Measurements from ENCODE around the gene ELOB. TPM values are rescaled to one million over a fixed set of nuclear protein-coding genes. Genes with fewer than 3 reads are reported as not detected.

The ELOB gene
- total RNA-seq, 1 experiment from 2014 or later: 319 TPM

- no peaks in the 10 kb centered on the region for H3K79me1 ChIP-seq (ENCODE audit: insufficient read depth, low read depth, low read length, poor library complexity, severe bottlenecking)
- TF ChIP-seq CTCF (conservative IDR thresholded peaks at IDR 0.05): no peak
- H2BK5ac ChIP-seq (ENCODE audit: insufficient read length, low read length): no peak overlapping the region
- H3K23me2 ChIP-seq (ENCODE audit: insufficient read length, low read depth, low read length, poor library complexity, severe bottlenecking): no peaks in the 10 kb centered on the region
- no peaks in the 10 kb centered on the region; the same call in 1 of the 2 replicates for H3K27me3 Mint-ChIP-seq (ENCODE audit: low read depth)
- H3T11ph ChIP-seq (ENCODE audit: low read length): no peak overlapping the region
- no peak overlapping the region for H2BK120ac ChIP-seq (ENCODE audit: low read depth, low read length, poor library complexity, severe bottlenecking)
- no peak overlapping the region for H3K27ac ChIP-seq (ENCODE audit: insufficient read length, low read depth, low read length)
- H2BK12ac ChIP-seq (ENCODE audit: insufficient read length, low read depth, low read length): no peak overlapping the region
- no peak overlapping the region for H3K4me2 ChIP-seq (ENCODE audit: insufficient read depth, insufficient read length, low read length)
- H3K4me3 Mint-ChIP-seq: no peak overlapping the region
- H2BK20ac ChIP-seq (ENCODE audit: low read depth, low read length, poor library complexity, severe bottlenecking): no peak overlapping the region
- no peak overlapping the region for H3K18ac ChIP-seq (ENCODE audit: insufficient read length, low read depth, low read length)
- H3K9me3 Mint-ChIP-seq: no peaks in the 10 kb centered on the region
- no peak overlapping the region for H3K9ac ChIP-seq (ENCODE audit: extremely low read depth, insufficient read length, low read length)
- H4K5ac ChIP-seq (ENCODE audit: insufficient read length, low read depth, low read length): no peak overlapping the region
- no peak overlapping the region for H3K56ac ChIP-seq (ENCODE audit: insufficient read length, low read depth, low read length)
- DNase-seq: no peak
- no peaks in the 10 kb centered on the region for H3K9me3 ChIP-seq (ENCODE audit: control insufficient read depth, low read depth, low read length)
- H3K23ac ChIP-seq (ENCODE audit: insufficient read length, low read depth, low read length): no peak overlapping the region
- H3K27ac Mint-ChIP-seq: no peak overlapping the region; a peak in 1 of 7 replicates
- H3K4me1 Mint-ChIP-seq: peaks cover 6 to 21% of the 10 kb centered on the region in 2 experiments; a peak in 2 of 4 replicates
- no peaks in the 10 kb centered on the region for H3K4me1 ChIP-seq (ENCODE audit: insufficient read depth, low read length)
- no peaks in the 10 kb centered on the region for H4K20me1 ChIP-seq (ENCODE audit: control insufficient read depth, insufficient read depth, insufficient read length)
- H3K4ac ChIP-seq (ENCODE audit: low read depth, low read length): no peak overlapping the region
- H4K91ac ChIP-seq (ENCODE audit: insufficient read length, low read depth, low read length): no peak overlapping the region
- H3K79me2 ChIP-seq (ENCODE audit: insufficient read depth, low read length): no peaks in the 10 kb centered on the region
- WGBS (ENCODE audit: extremely low coverage, insufficient read length, low lambda C conversion rate): no CpG with 5 or more reads among the region's 8 CpGs
- H4K8ac ChIP-seq (replicated peaks; ENCODE audit: insufficient read length, low read depth, low read length): no peak overlapping the region
- no peak overlapping the region for H2AFZ ChIP-seq (ENCODE audit: low read length)
- H3K14ac ChIP-seq (ENCODE audit: insufficient read depth, low read length): no peak overlapping the region; the same call in 1 of the 2 replicates
- H3K27me3 ChIP-seq (ENCODE audit: insufficient read depth, low read length): no peaks in the 10 kb centered on the region
- H2AK5ac ChIP-seq (ENCODE audit: insufficient read length, low read length): no peak overlapping the region
- H3K36me3 Mint-ChIP-seq (ENCODE audit: insufficient read depth in 1 of 3, low read depth in 3 of 3): no peaks in the 10 kb centered on the region
- no peak overlapping the region for H2BK15ac ChIP-seq (ENCODE audit: low read depth, low read length)
Observed at GRCh38 chr16:2739625-2740430, 37.3 kb downstream of the ELOB start.
